ENCODE measurements around the gene PRKG1.

- TF ChIP-seq POLR2A (IDR thresholded peaks at IDR 0.05; ENCODE audit: low read depth, low read length) (no peak), SPI1 (IDR thresholded peaks at IDR 0.05; ENCODE audit: low read depth, low read length) (no peak), POLR2AphosphoS5 (IDR thresholded peaks at IDR 0.05; ENCODE audit: low read depth, low read length) (no peak), TAF1 (IDR thresholded peaks at IDR 0.05; ENCODE audit: low read depth, low read length) (no peak)
Observed at GRCh38 chr10:51960494-51960895, 886.2 kb downstream of the PRKG1 start.

All from GM12891 (cell line).